ENCODE results near the gene TBC1D8. TPM values are rescaled to one million over a fixed set of nuclear protein-coding genes. Genes with fewer than 3 reads are reported as not detected.

Gene TBC1D8
- total RNA-seq, 1 experiment from 2014 or later, result 139 TPM

GRCh38 chr2:101140237-101140636 is 10.9 kb downstream of the TBC1D8 start:
- BruUV-seq (replicated peaks), result no TSS peak
- POLR2A ChIA-PET, result interaction anchor here (0.6 kb wide), 1 partner anchor 68 kb away, joined by 3 read pairs; no protein-coding TSS in a partner anchor
- ATAC-seq, result no peak

DNA sequence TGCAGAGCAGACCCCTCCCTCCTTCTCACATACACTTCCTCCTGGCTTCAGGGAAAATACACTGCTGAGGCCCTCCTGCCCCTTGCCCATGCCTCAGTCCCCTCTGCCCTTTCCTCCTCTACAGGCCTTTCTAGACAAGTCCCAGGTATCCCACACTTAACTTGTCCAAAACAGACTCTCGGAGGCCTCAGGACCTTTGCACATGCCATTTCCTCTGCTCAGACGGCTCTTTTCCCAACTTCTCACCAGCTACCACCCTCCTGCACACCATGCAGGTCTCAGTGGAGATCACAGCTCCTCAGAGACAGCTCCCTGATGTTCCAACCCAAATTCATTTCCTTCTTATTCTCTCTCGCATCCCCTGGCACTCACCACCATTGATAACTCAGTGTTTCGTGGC is 11.7 kb downstream of the TBC1D8 start:
- ChIA-PET POLR2A (no interaction called here), CTCF (no interaction called here)
- Histone ChIP-seq H3K27ac (ENCODE audit: low read length) (peak overlapping the region; percentile 60), H3K4me3 (ENCODE audit: low read depth in 2 of 2, low read length in 2 of 2) (no peak overlapping the region), H3K36me3 (ENCODE audit: control insufficient read depth, insufficient read depth, low read length) (no peaks in the 10 kb centered on the region), H3K9me3 (ENCODE audit: control insufficient read depth, insufficient read depth, low read depth, low read length) (no peaks in the 10 kb centered on the region), H3K27me3 (ENCODE audit: control insufficient read depth, insufficient read depth, low read length) (no peaks in the 10 kb centered on the region), H3K4me1 (ENCODE audit: control insufficient read depth, insufficient read depth, low read length) (peaks cover 84% of the 10 kb centered on the region)
- TSS peak; percentile 6 for BruUV-seq (replicated peaks)
- intact Hi-C loops (cut with micrococcal nuclease; ENCODE audit: unreplicated experiment) (no loop called here), in situ Hi-C loops (cut with HindIII; ENCODE audit: low pct_unique_long_range_greater_than_20kb, low sequenced_read_pairs) (no loop called here)
- ATAC-seq (no peak), DNase-seq (ENCODE audit: low read depth, low spot score) (no peak)
- TF ChIP-seq CTCF (IDR thresholded peaks at IDR 0.05) (no peak), SIN3A (IDR thresholded peaks at IDR 0.05; ENCODE audit: borderline replicate concordance, insufficient read depth, low read depth, low read length) (no peak), TCF7L2 (IDR thresholded peaks at IDR 0.05; ENCODE audit: low read depth, low read length) (no peak), POLR2AphosphoS5 (IDR thresholded peaks at IDR 0.05; ENCODE audit: low read depth, low read length) (no peak; the same call in 1 of the 2 replicates)
- TF ChIP-seq, protein P1, sequence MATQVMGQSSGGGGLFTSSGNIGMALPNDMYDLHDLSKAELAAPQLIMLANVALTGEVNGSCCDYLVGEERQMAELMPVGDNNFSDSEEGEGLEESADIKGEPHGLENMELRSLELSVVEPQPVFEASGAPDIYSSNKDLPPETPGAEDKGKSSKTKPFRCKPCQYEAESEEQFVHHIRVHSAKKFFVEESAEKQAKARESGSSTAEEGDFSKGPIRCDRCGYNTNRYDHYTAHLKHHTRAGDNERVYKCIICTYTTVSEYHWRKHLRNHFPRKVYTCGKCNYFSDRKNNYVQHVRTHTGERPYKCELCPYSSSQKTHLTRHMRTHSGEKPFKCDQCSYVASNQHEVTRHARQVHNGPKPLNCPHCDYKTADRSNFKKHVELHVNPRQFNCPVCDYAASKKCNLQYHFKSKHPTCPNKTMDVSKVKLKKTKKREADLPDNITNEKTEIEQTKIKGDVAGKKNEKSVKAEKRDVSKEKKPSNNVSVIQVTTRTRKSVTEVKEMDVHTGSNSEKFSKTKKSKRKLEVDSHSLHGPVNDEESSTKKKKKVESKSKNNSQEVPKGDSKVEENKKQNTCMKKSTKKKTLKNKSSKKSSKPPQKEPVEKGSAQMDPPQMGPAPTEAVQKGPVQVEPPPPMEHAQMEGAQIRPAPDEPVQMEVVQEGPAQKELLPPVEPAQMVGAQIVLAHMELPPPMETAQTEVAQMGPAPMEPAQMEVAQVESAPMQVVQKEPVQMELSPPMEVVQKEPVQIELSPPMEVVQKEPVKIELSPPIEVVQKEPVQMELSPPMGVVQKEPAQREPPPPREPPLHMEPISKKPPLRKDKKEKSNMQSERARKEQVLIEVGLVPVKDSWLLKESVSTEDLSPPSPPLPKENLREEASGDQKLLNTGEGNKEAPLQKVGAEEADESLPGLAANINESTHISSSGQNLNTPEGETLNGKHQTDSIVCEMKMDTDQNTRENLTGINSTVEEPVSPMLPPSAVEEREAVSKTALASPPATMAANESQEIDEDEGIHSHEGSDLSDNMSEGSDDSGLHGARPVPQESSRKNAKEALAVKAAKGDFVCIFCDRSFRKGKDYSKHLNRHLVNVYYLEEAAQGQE (IDR thresholded peaks at IDR 0.05; ENCODE audit: insufficient read depth in 1 of 2, low read depth in 2 of 2, low read length in 1 of 2), result no peak

More at GRCh38 chr2:101140237-101140636, 10.9 kb downstream of the TBC1D8 start:
- no peaks in the 10 kb centered on the region for H3K9me3 ChIP-seq (ENCODE audit: control insufficient read depth, insufficient read depth, low read depth, low read length)
- peaks cover 82% of the 10 kb centered on the region for H3K4me1 ChIP-seq (ENCODE audit: control insufficient read depth, insufficient read depth, low read length)
- H3K27ac ChIP-seq (ENCODE audit: low read length), result peak overlapping the region; percentile 60
- no peaks in the 10 kb centered on the region for H3K27me3 ChIP-seq (ENCODE audit: control insufficient read depth, insufficient read depth, low read length)
- CTCF ChIA-PET, result no interaction called here
- no peaks in the 10 kb centered on the region for H3K36me3 ChIP-seq (ENCODE audit: control insufficient read depth, insufficient read depth, low read length)
- DNase-seq (ENCODE audit: low read depth, low spot score), result no peak
- H3K4me3 ChIP-seq (ENCODE audit: low read depth in 2 of 2, low read length in 2 of 2), result no peak overlapping the region
- TF ChIP-seq CTCF (IDR thresholded peaks at IDR 0.05) (no peak), SIN3A (IDR thresholded peaks at IDR 0.05; ENCODE audit: borderline replicate concordance, insufficient read depth, low read depth, low read length) (no peak), POLR2AphosphoS5 (IDR thresholded peaks at IDR 0.05; ENCODE audit: low read depth, low read length) (no peak), TCF7L2 (IDR thresholded peaks at IDR 0.05; ENCODE audit: low read depth, low read length) (no peak)
- TF ChIP-seq, protein P1 (IDR thresholded peaks at IDR 0.05; ENCODE audit: insufficient read depth in 1 of 2, low read depth in 2 of 2, low read length in 1 of 2), result no peak
- intact Hi-C loops (cut with micrococcal nuclease; ENCODE audit: unreplicated experiment) (no loop called here), in situ Hi-C loops (cut with HindIII; ENCODE audit: low pct_unique_long_range_greater_than_20kb, low sequenced_read_pairs) (no loop called here)

Measured in Panc1 (cell line).